Measurements from ENCODE around the gene PIGK.

Gene PIGK

DNA sequence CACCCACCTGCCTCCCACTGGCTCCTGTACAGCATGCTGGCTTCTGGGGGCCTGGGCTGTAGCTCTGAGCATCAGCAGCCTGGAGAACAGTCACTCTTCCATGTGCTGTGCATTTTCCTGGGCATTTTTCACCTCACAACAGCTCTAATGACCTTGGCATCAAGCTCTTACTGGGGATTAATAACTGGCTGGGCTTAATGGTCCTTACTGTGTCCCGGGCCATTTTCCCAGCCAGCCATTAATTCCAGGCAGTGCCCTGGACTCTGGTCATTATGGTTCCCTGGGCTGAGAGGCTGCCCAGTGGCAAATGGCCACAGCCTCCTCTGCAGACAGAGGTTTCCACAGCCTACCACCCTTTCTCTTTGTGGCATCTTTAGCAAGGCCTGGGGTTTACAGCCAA, 180.1 kb downstream of the PIGK start:
- DNase-seq (ENCODE audit: low read depth in 2 of 2), result no peak

All from stimulated activated CD4-positive, alpha-beta T cell treated with anti-CD3 and anti-CD28 coated beads, Interleukin-1b, Interleukin-23, amount 100 ng/mL, for 1 hour (primary cell).